Esophagus (tissue), 2 donors: ENCODE data around the gene ADCYAP1R1. TPM values are rescaled to one million over a fixed set of nuclear protein-coding genes. Genes with fewer than 3 reads are reported as not detected.
"Not testable (repeated sequence)": the region's sequence is repeated elsewhere in the genome, so short reads cannot be mapped to it uniquely, and the experiment has no call there.

ENCODE experiments used
- H3K27ac ChIP-seq, 2 donors: one replicate each; pipeline ENCODE4 v1.5.1; 2013; ENCODE audit warnings: low read depth in 2 of 2, mild to moderate bottlenecking in 2 of 2, inconsistent platforms in 1 of 2, low read length in 1 of 2, moderate library complexity in 1 of 2
- H3K27me3 ChIP-seq, 2 donors: one replicate each; pipeline ENCODE4 v1.6.1; 2013; ENCODE audit warnings: low read length in 2 of 2, control low read depth in 1 of 2, mild to moderate bottlenecking in 1 of 2; ENCODE audit not compliant: insufficient read depth in 2 of 2, control insufficient read depth in 1 of 2
- H3K36me3 ChIP-seq, 2 donors: one replicate each; pipeline ENCODE4 v1.6.1; 2013; ENCODE audit warnings: low read length in 1 of 2; ENCODE audit not compliant: control insufficient read depth in 2 of 2, insufficient read depth in 2 of 2
- H3K4me1 ChIP-seq, 2 donors: one replicate each; pipeline ENCODE4 v1.6.1; 2013; ENCODE audit warnings: low read length in 1 of 2; ENCODE audit not compliant: control insufficient read depth in 2 of 2, insufficient read depth in 2 of 2
- H3K4me3 ChIP-seq, 2 donors: one replicate each; pipeline ENCODE4 v1.5.1; 2013; ENCODE audit warnings: low read length in 2 of 2, mild to moderate bottlenecking in 2 of 2, low read depth in 1 of 2, moderate library complexity in 1 of 2
- H3K9me3 ChIP-seq, 2 donors: one replicate each; pipeline ENCODE4 v1.6.1; 2013; ENCODE audit warnings: mild to moderate bottlenecking in 2 of 2, low read depth in 1 of 2, low read length in 1 of 2, moderate library complexity in 1 of 2; ENCODE audit not compliant: control insufficient read depth in 2 of 2, insufficient read depth in 1 of 2
- WGBS, 2 donors: extraction: QIAGEN DNeasy Blood & Tissue Kit; methylation state at CpG; one replicate each; pipeline ENCODE4 v1.1.7; 2013; 5-methylcytosine and 5-hydroxymethylcytosine counted together
- polyA plus RNA-seq, 2 donors: library from polyadenylated mRNA; stranded (reverse); fragments of 200-250 nt; gene quantifications; one replicate each; pipeline ENCODE4 v1.2.3, GENCODE V29; 2013
- donor health status: healthy with polysubstance abuse.
- donor health status: Bipolar disorder and iron deficiency.

Gene ADCYAP1R1
- polyA plus RNA-seq, 2 donors = 0.11 to 0.12 TPM

GRCh38 chr7:31134246-31135188 lies 82.4 kb downstream of the ADCYAP1R1 start:
- no peaks in the 10 kb centered on the region for H3K9me3 ChIP-seq
- no peaks in the 10 kb centered on the region for H3K36me3 ChIP-seq
- H3K27ac ChIP-seq = no peak overlapping the region
- no peak overlapping the region for H3K4me3 ChIP-seq
- H3K4me1 ChIP-seq = no peaks in the 10 kb centered on the region
- H3K27me3 ChIP-seq = no peaks in the 10 kb centered on the region
- WGBS, 2 donors = 46 to 48% methylated on average over 31 of the region's 31 CpGs

- H3K4me1 ChIP-seq = no peaks in the 10 kb centered on the region
Measured at GRCh38 chr7:31137234-31137633, 85.1 kb downstream of the ADCYAP1R1 start.

GRCh38 chr7:31145339-31145738 lies 93.2 kb downstream of the ADCYAP1R1 start:
- no peaks in the 10 kb centered on the region for H3K4me1 ChIP-seq
- H3K36me3 ChIP-seq = no peaks in the 10 kb centered on the region
- H3K27me3 ChIP-seq = no peaks in the 10 kb centered on the region
- H3K9me3 ChIP-seq = peaks cover 0 to 7% of the 10 kb centered on the region in 2 donors
- no peak overlapping the region for H3K27ac ChIP-seq
- no peak overlapping the region for H3K4me3 ChIP-seq

More at GRCh38 chr7:31137234-31137633, 85.1 kb downstream of the ADCYAP1R1 start:
- WGBS, 2 donors = 76 to 83% methylated on average over 7 of the region's 7 CpGs
- no peaks in the 10 kb centered on the region for H3K9me3 ChIP-seq
- no peak overlapping the region for H3K4me3 ChIP-seq
- no peak overlapping the region for H3K27ac ChIP-seq
- no peaks in the 10 kb centered on the region for H3K36me3 ChIP-seq
- H3K27me3 ChIP-seq = no peaks in the 10 kb centered on the region

GRCh38 chr7:31146030-31146429 lies 93.9 kb downstream of the ADCYAP1R1 start:
- H3K36me3 ChIP-seq = no peaks in the 10 kb centered on the region
- no peaks in the 10 kb centered on the region for H3K4me1 ChIP-seq
- H3K9me3 ChIP-seq = peaks cover 0 to 7% of the 10 kb centered on the region in 2 donors
- H3K27ac ChIP-seq = no peak overlapping the region
- H3K4me3 ChIP-seq = no peak overlapping the region
- H3K27me3 ChIP-seq = no peaks in the 10 kb centered on the region
- WGBS, 2 donors = 29% methylated on average over 1 of the region's 1 CpG

- H3K9me3 ChIP-seq = peaks cover 0 to 7% of the 10 kb centered on the region in 2 donors
- WGBS, 2 donors = 88 to 90% methylated on average over 4 of the region's 4 CpGs
Measured at GRCh38 chr7:31146538-31146937, 94.4 kb downstream of the ADCYAP1R1 start.

GRCh38 chr7:31151849-31152248 lies 99.7 kb downstream of the ADCYAP1R1 start:
- 61 to 63% methylated on average over 2 of the region's 2 CpGs for WGBS, 2 donors
- no peak overlapping the region for H3K27ac ChIP-seq
- no peaks in the 10 kb centered on the region for H3K27me3 ChIP-seq
- no peaks in the 10 kb centered on the region for H3K36me3 ChIP-seq
- no peaks in the 10 kb centered on the region for H3K4me1 ChIP-seq
- no peaks in the 10 kb centered on the region for H3K9me3 ChIP-seq
- no peak overlapping the region for H3K4me3 ChIP-seq

More at GRCh38 chr7:31146538-31146937, 94.4 kb downstream of the ADCYAP1R1 start:
- Histone ChIP-seq H3K4me3 (no peak overlapping the region), H3K27me3 (no peaks in the 10 kb centered on the region), H3K36me3 (no peaks in the 10 kb centered on the region), H3K4me1 (no peaks in the 10 kb centered on the region), H3K27ac (no peak overlapping the region)

- H3K27me3 ChIP-seq, H3K9me3 ChIP-seq, H3K4me3 ChIP-seq, H3K27ac ChIP-seq, H3K36me3 ChIP-seq, H3K4me1 ChIP-seq: not testable (repeated sequence)
- 90 to 93% methylated on average over 17 to 20 of the region's 20 CpGs for WGBS, 2 donors
Measured at GRCh38 chr7:31153318-31153717, 101.2 kb downstream of the ADCYAP1R1 start.

GRCh38 chr7:31160941-31161340 lies 108.8 kb downstream of the ADCYAP1R1 start:
- WGBS, 2 donors = 54 to 58% methylated on average over 5 of the region's 5 CpGs
- Histone ChIP-seq H3K27me3 (no peaks in the 10 kb centered on the region), H3K4me3 (no peak overlapping the region), H3K36me3 (no peaks in the 10 kb centered on the region), H3K27ac (no peak overlapping the region), H3K4me1 (no peaks in the 10 kb centered on the region), H3K9me3 (no peaks in the 10 kb centered on the region)
